ENCODE data around the gene ACSM5. TPM values are rescaled to one million over a fixed set of nuclear protein-coding genes. Genes with fewer than 3 reads are reported as not detected.
A peak's percentile ranks its signal among the peaks of the same experiment; 100 is the strongest.

The ACSM5 gene, protein sequence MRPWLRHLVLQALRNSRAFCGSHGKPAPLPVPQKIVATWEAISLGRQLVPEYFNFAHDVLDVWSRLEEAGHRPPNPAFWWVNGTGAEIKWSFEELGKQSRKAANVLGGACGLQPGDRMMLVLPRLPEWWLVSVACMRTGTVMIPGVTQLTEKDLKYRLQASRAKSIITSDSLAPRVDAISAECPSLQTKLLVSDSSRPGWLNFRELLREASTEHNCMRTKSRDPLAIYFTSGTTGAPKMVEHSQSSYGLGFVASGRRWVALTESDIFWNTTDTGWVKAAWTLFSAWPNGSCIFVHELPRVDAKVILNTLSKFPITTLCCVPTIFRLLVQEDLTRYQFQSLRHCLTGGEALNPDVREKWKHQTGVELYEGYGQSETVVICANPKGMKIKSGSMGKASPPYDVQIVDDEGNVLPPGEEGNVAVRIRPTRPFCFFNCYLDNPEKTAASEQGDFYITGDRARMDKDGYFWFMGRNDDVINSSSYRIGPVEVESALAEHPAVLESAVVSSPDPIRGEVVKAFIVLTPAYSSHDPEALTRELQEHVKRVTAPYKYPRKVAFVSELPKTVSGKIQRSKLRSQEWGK
- total RNA-seq (1 to 10 TPM in 1 of 6 donors, under 1 TPM in 5; 0.25 to 1.0 (median 0.68) TPM), polyA plus RNA-seq (1 to 10 TPM; 1.0 to 1.3 TPM)

DNA sequence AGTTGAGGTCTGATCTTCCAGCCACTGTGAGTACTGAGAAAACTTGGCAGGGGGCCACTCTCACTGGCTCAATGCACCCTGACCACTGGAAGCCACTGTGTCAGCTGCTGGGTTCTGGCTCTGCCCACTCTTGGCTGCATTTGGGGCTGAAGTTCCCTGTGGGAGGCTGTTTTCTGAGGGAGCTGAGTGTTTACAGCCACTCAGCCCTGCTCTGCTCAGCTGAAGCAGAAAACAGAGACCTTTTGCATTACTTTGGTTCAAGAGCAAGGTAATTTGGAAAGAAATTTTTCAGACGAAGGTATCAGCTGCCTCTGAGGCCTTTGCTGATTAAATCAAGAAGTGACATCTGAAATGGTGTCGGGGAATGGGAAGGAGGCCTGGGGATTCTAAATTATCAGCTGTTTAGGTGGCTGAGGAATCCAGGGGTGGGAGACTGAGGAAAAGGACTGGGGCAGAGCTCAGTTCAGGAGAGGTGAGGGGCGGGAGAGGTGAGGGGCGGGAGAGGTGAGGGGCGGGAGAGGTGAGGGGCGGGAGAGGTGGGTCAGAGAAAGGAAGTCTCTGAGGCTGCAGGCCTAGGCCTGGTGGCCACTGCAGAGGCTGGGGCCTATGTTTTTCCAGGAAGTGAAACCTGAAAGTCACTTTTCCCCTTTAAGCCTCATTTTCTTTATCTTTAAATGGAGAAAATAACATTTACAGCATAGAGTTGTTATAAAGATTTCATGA lies at the start of gene ACSM5:
Gene ACSM5, plus strand, starts transcription at position 137 of the 723 bp plus-strand sequence. CDS start 1,951 bp downstream, outside the sequence.
- no peaks in the 10 kb centered on the region for H3K27me3 ChIP-seq
- intact Hi-C loops (cut with DNase I), result no loop called here
- peak in 5 of 6 donors; percentile 33 to 63 (median 50) for DNase-seq
- ATAC-seq, result peak in 3 of 4 donors; percentile 77 to 83 (median 82)
- H3K4me3 ChIP-seq, result no peak within 1 kb of the TSS
- H3K4me1 ChIP-seq, result no peaks in the 10 kb centered on the region
- peak within 1 kb of the TSS in 1 of 4 donors; percentile 33 for H3K27ac ChIP-seq
- TF ChIP-seq, protein P1, sequence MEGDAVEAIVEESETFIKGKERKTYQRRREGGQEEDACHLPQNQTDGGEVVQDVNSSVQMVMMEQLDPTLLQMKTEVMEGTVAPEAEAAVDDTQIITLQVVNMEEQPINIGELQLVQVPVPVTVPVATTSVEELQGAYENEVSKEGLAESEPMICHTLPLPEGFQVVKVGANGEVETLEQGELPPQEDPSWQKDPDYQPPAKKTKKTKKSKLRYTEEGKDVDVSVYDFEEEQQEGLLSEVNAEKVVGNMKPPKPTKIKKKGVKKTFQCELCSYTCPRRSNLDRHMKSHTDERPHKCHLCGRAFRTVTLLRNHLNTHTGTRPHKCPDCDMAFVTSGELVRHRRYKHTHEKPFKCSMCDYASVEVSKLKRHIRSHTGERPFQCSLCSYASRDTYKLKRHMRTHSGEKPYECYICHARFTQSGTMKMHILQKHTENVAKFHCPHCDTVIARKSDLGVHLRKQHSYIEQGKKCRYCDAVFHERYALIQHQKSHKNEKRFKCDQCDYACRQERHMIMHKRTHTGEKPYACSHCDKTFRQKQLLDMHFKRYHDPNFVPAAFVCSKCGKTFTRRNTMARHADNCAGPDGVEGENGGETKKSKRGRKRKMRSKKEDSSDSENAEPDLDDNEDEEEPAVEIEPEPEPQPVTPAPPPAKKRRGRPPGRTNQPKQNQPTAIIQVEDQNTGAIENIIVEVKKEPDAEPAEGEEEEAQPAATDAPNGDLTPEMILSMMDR (IDR thresholded peaks at IDR 0.05), result no peak
- no peaks in the 10 kb centered on the region for H3K36me3 ChIP-seq
- no peak for FAIRE-seq
- 80 to 83% methylated on average over 6 of the region's 6 CpGs for WGBS, 2 donors
- no peaks in the 10 kb centered on the region for H3K9me3 ChIP-seq

DNA sequence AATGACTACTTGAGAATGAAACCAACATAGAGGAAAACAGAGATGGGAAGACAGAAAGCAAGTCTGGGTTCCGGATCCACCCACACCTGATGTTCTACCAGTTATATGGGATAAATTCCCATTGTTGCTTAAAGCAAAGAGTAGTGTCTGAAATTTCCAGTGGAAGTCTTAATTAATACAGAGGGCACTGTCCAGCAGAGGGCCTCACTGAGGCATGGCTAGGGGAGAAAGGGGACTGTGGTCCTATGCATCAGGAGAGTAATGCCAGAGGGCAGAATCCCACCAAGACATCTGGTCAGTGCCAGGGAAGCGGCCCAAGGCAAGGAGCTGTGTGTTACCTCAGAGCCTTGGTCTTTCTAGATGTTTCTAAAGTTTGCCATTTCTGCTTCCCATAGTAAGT lies 49.3 kb upstream of the ACSM5 start:
- no peaks in the 10 kb centered on the region for H3K9me3 ChIP-seq
- 66 to 89% methylated on average over 2 of the region's 2 CpGs for WGBS, 2 donors
- DNase-seq, result peak in 5 of 6 donors; percentile 16 to 67 (median 40)

DNA sequence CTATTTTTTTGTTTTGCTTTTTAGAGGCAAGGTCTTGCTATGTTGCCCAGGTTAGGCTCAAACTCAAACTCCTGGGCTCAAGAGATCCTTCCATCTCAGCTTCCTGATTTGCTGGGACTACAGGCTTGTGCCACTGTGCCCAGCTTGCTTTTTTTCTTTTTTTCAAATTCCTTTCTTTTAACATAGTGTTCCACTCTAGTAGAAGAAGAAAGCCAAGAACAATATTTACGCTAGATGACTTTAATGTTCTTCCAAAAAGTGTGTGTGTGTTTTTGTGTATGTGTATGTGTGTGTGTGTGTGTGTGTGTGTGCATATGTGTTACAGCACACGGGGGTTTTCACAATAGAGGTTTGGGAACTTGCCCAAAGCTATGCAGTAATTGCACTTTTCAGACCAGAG lies 46.1 kb upstream of the ACSM5 start:
- no peak for FAIRE-seq
- ATAC-seq, result peak; percentile 54 to 86 (median 80)
- WGBS, 2 donors, result 36 to 41% methylated on average over 2 of the region's 2 CpGs

More for the DNA sequence above, 49.3 kb upstream of the ACSM5 start:
- FAIRE-seq, result no peak
- Histone ChIP-seq H3K27ac (no peak overlapping the region), H3K27me3 (no peaks in the 10 kb centered on the region), H3K4me3 (no peak overlapping the region), H3K4me1 (peaks cover 0 to 9% (median 6%) of the 10 kb centered on the region in 3 donors), H3K36me3 (no peaks in the 10 kb centered on the region)
- intact Hi-C loops (cut with DNase I), result no loop called here
- TF ChIP-seq, protein P1 (IDR thresholded peaks at IDR 0.05), result peak in 1 of 4 donors; percentile 43
- peak; percentile 23 to 58 (median 44) for ATAC-seq

DNA sequence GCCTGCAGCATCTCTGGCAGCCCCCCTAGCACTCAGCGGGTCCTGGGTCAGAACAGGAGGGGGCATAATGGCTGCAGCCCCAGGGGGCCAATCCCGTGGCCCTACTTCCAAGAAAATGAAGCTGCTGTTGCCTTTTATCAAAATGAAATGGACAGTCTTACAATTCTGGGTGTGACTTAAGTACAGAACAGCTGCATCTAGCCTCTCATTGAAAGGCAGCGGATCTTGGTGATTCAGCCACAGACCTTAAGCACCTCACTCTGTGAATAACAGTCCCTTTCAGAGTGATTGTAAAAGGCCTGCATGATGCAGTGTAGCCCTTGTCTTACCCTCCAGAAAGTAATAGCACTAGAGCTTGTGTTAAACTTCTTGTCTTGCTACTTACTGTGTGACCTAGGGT lies 45.3 kb upstream of the ACSM5 start:
- FAIRE-seq (no peak), DNase-seq (peak in 1 of 6 donors; percentile 31), ATAC-seq (no peak)
- Histone ChIP-seq H3K27me3 (no peaks in the 10 kb centered on the region), H3K36me3 (no peaks in the 10 kb centered on the region), H3K4me1 (peaks cover 0 to 9% (median 6%) of the 10 kb centered on the region in 3 donors), H3K4me3 (no peak overlapping the region), H3K9me3 (no peaks in the 10 kb centered on the region), H3K27ac (no peak overlapping the region)
- 88 to 94% methylated on average over 3 of the region's 3 CpGs for WGBS, 2 donors
- intact Hi-C loops (cut with DNase I), result no loop called here
- TF ChIP-seq, protein P1 (IDR thresholded peaks at IDR 0.05), result no peak

More for the DNA sequence above, 46.1 kb upstream of the ACSM5 start:
- DNase-seq, result no peak
- H3K9me3 ChIP-seq, result no peaks in the 10 kb centered on the region
- H3K27ac ChIP-seq, result no peak overlapping the region
- H3K4me3 ChIP-seq, result no peak overlapping the region
- TF ChIP-seq, protein P1 (IDR thresholded peaks at IDR 0.05), result no peak
- H3K4me1 ChIP-seq, result peaks cover 0 to 9% (median 6%) of the 10 kb centered on the region in 3 donors
- H3K27me3 ChIP-seq, result no peaks in the 10 kb centered on the region
- intact Hi-C loops (cut with DNase I), result no loop called here
- H3K36me3 ChIP-seq, result no peaks in the 10 kb centered on the region
